KOPT-K1 (cell line): ENCODE results near the gene ATP5F1E.

Source experiments
- H3K27ac ChIP-seq: fragments of 200-600 bp; sonication (generic); 2 replicates; pipeline ENCODE4 v1.5.1; 2016; ENCODE audit warnings: antibody characterized with exemption, mild to moderate bottlenecking, low read depth, low read length; ENCODE audit not compliant: poor library complexity, severe bottlenecking
- H3K36me3 ChIP-seq: fragments of 200-600 bp; sonication (generic); 2 replicates; pipeline ENCODE4 v1.5.1; 2017; ENCODE audit warnings: antibody characterized with exemption, mild to moderate bottlenecking, low read length, moderate library complexity; ENCODE audit not compliant: insufficient read depth
- H3K9me3 ChIP-seq: fragments of 200-600 bp; sonication (generic); 2 replicates; pipeline ENCODE4 v1.5.1; 2017; ENCODE audit warnings: antibody characterized with exemption, low read length, mild to moderate bottlenecking; ENCODE audit not compliant: insufficient read depth, poor library complexity, severe bottlenecking

ATP5F1E gene

GRCh38 chr20:59032023-59032712, at the start of gene ATP5F1E:
ATP5F1E (minus strand) TSS chr20:59032335; CDS start chr20:59032251, 84 bp downstream.
- Histone ChIP-seq H3K36me3 (peaks cover 79% of the 10 kb centered on the region), H3K9me3 (no peaks in the 10 kb centered on the region), H3K27ac (peak within 1 kb of the TSS; percentile 96)

- Histone ChIP-seq H3K27ac (no peak overlapping the region), H3K9me3 (no peaks in the 10 kb centered on the region), H3K36me3 (no peaks in the 10 kb centered on the region)
Measured at GRCh38 chr20:59081036-59081435, 48.9 kb upstream of the ATP5F1E start.

- Histone ChIP-seq H3K9me3 (no peaks in the 10 kb centered on the region), H3K27ac (no peak overlapping the region), H3K36me3 (no peaks in the 10 kb centered on the region)
Measured at GRCh38 chr20:59078231-59078630, 46.1 kb upstream of the ATP5F1E start.

GRCh38 chr20:59077705-59078104, 45.6 kb upstream of the ATP5F1E start:
- Histone ChIP-seq H3K27ac (no peak overlapping the region), H3K36me3 (no peaks in the 10 kb centered on the region), H3K9me3 (no peaks in the 10 kb centered on the region)

- Histone ChIP-seq H3K27ac (no peak overlapping the region), H3K36me3 (no peaks in the 10 kb centered on the region), H3K9me3 (no peaks in the 10 kb centered on the region)
Measured at GRCh38 chr20:59075934-59076508, 43.9 kb upstream of the ATP5F1E start.

GRCh38 chr20:59074456-59074855, 42.3 kb upstream of the ATP5F1E start:
- no peaks in the 10 kb centered on the region for H3K9me3 ChIP-seq
- H3K27ac ChIP-seq: no peak overlapping the region
- H3K36me3 ChIP-seq: no peaks in the 10 kb centered on the region

- Histone ChIP-seq H3K27ac (no peak overlapping the region), H3K36me3 (no peaks in the 10 kb centered on the region), H3K9me3 (no peaks in the 10 kb centered on the region)
Measured at GRCh38 chr20:59073582-59073981, 41.4 kb upstream of the ATP5F1E start.

GRCh38 chr20:59071216-59071615, 39.1 kb upstream of the ATP5F1E start:
- H3K27ac ChIP-seq: no peak overlapping the region
- no peaks in the 10 kb centered on the region for H3K9me3 ChIP-seq
- no peaks in the 10 kb centered on the region for H3K36me3 ChIP-seq

GRCh38 chr20:59069026-59069425, 36.9 kb upstream of the ATP5F1E start:
- Histone ChIP-seq H3K27ac (no peak overlapping the region), H3K36me3 (no peaks in the 10 kb centered on the region), H3K9me3 (no peaks in the 10 kb centered on the region)

- H3K27ac ChIP-seq: no peak overlapping the region
- H3K9me3 ChIP-seq: no peaks in the 10 kb centered on the region
- no peaks in the 10 kb centered on the region for H3K36me3 ChIP-seq
Measured at GRCh38 chr20:59068534-59068933, 36.4 kb upstream of the ATP5F1E start.

GRCh38 chr20:59064214-59064722, 32.1 kb upstream of the ATP5F1E start:
- H3K36me3 ChIP-seq: no peaks in the 10 kb centered on the region
- H3K27ac ChIP-seq: no peak overlapping the region
- no peaks in the 10 kb centered on the region for H3K9me3 ChIP-seq

- H3K9me3 ChIP-seq: no peaks in the 10 kb centered on the region
- H3K27ac ChIP-seq: no peak overlapping the region
Measured at GRCh38 chr20:59063358-59064213, 31.5 kb upstream of the ATP5F1E start.

GRCh38 chr20:59062081-59062480, 29.9 kb upstream of the ATP5F1E start:
- no peaks in the 10 kb centered on the region for H3K9me3 ChIP-seq
- no peak overlapping the region for H3K27ac ChIP-seq
- H3K36me3 ChIP-seq: no peaks in the 10 kb centered on the region

More at GRCh38 chr20:59063358-59064213, 31.5 kb upstream of the ATP5F1E start:
- H3K36me3 ChIP-seq: no peaks in the 10 kb centered on the region

- Histone ChIP-seq H3K27ac (no peak overlapping the region), H3K36me3 (no peaks in the 10 kb centered on the region), H3K9me3 (no peaks in the 10 kb centered on the region)
Measured at GRCh38 chr20:59055302-59055701, 23.2 kb upstream of the ATP5F1E start.

- Histone ChIP-seq H3K36me3 (no peaks in the 10 kb centered on the region), H3K27ac (no peak overlapping the region), H3K9me3 (no peaks in the 10 kb centered on the region)
Measured at GRCh38 chr20:59051666-59052185, 19.6 kb upstream of the ATP5F1E start.
